Glomerular endothelial cell (primary cell): ENCODE data around the gene MDH1. TPM values are rescaled to one million over a fixed set of nuclear protein-coding genes. Genes with fewer than 3 reads are reported as not detected.
A peak's percentile ranks its signal among the peaks of the same experiment; 100 is the strongest.
"Not testable (repeated sequence)": the region's sequence is repeated elsewhere in the genome, so short reads cannot be mapped to it uniquely, and the experiment has no call there.

ENCODE experiments used
- DNase-seq: peaks from one replicate; pipeline ENCODE4 v3.0.0-alpha.2; 2011; ENCODE audit warnings: low read depth, low spot score; ENCODE audit errors: extremely low read depth
- total RNA-seq: library from RNA; depleted of rRNA; stranded (reverse); fragments of >200 nt; gene quantifications from 2 replicates; pipeline ENCODE4 v1.2.3, GENCODE V29; 2015

The MDH1 gene
- 124 and 135 TPM in 2 replicates for total RNA-seq

DNA sequence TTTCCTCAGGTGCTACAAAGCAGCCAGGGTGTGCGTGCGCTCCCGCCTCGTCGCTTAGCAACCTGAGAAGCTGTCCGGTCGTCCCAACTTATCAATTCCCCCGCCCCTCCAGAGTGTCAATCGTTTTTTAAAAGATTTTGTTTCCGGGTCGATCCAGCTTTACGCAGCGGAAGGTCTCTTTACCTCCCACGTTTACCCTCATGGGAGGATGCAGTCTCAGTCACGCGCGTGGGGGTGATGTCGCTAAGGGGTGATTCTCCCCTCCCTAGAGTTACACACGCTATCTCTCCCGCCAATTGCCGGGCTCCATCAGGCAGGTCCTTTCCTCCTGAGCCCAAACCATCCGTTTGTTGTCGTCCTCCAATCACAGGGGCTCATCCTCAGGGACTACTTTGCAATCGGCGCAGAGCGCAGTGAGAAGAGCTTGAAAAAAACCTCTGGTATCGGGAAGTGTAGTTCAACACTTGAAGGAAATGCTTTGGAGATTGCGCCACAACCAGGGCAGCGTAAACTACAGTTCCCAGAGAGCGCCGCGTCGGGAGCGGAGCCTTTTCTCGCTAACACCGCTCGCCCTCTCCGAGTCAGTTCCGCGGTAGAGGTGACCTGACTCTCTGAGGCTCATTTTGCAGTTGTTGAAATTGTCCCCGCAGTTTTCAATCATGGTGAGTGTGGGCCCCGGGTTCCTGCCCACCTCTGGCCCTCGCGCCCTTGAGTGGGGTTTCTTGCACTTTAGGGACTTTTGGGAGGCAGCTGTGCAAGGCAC, at the start of gene MDH1, which contains the start of gene WDPCP:
Gene MDH1, plus strand, starts transcription at position 579 of the 763 bp plus-strand sequence. Its CDS starts 81 bp downstream, at position 660.
Gene WDPCP, minus strand, starts transcription at position 93 of the 763 bp plus-strand sequence. CDS start 206 bp downstream, outside the sequence.
- peak; percentile 98 for DNase-seq

GRCh38 chr2:63539416-63540162, 49.2 kb upstream of the MDH1 start:
- no peak for DNase-seq

DNA sequence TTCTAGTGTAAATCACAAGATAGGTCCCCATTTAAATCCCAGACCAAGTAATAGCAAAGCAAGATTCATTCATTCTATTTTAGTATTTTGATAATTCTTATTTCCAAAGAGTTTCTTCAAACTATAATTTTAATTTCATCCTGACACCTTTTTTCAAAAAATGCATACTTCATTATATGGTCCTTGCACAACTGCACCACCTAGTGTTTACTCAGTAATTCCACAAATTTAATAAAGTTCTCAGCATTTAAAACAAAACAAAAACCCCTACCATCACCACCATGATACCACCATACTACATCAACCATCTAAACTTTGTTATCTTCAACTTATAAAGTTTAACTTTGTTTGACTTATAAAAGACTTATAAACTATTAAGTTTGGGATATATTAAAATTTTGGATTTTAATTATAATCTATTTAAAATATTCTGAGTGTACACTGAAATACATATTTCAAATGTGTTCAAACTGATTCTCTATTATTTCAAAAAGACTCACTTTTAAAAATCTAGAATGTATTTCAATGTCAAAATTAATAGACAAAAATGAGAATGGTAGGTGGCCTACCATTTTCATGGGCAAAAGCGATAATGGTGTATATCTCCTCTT, 44.6 kb upstream of the MDH1 start:
- DNase-seq, result no peak

DNA sequence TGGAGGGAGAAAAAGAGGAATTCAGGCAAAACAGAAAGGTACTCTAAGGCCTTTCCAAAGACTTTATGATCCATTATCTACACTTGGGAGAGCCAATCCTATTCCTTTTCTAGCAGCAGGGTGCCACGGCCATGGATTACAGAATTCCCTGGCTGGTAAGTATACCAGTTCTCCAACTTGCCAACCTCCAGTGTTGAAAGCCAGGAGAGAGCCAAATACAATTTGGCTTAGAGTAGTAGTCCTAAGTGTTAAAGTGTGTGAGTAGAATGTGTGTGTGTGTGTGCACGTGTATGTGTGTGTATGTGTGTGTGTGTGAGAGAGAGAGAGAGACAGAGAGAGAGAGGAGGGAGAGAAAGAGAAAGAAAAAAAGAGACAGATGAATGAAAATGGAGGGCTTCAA, 43.7 kb upstream of the MDH1 start:
- DNase-seq, result no peak

DNA sequence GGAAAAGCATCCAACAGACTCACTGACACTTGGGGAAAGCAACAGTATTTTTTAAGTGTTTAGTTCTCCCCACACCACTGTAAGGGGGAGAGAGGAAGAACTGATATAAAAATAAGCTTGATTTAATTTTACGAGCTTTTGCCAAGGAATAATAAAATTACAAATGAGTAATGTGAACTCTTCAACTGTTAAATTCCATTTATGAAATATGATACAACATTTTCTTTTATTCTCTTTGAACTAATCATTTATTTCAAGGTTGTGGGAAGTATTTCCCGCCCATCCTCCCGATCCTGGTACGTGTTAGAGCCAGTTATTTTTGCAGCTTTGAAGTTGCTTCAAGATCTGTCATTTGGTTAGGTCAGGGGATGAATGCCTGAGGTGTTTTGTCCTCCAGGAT, 35.7 kb upstream of the MDH1 start:
- DNase-seq, result no peak

- no peak for DNase-seq
Observed at GRCh38 chr2:63555299-63555698, 33.5 kb upstream of the MDH1 start.

DNA sequence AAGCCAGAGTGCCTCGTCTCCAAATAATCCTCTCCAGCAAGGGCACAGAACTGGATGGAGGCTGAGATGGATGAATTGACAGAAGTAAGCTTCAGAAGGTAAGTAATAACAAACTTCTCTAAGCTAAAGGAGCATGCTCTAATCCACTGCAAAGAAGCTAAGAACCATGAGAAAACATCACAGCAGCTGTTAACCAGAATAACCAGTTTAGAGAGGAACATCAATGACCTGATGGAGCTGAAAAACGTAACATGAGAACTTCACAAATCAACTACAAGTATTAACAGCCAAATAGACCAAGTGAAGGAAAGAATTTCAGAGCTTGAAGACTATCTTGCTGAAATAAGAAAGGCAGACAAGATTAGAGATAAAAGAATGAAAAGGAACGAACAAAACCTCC, 32.8 kb upstream of the MDH1 start:
- DNase-seq, result no peak

- DNase-seq, result not testable (repeated sequence)
Observed at GRCh38 chr2:63557819-63558218, 30.9 kb upstream of the MDH1 start.

- DNase-seq, result not testable (repeated sequence)
Observed at GRCh38 chr2:63558922-63559321, 29.8 kb upstream of the MDH1 start.

DNA sequence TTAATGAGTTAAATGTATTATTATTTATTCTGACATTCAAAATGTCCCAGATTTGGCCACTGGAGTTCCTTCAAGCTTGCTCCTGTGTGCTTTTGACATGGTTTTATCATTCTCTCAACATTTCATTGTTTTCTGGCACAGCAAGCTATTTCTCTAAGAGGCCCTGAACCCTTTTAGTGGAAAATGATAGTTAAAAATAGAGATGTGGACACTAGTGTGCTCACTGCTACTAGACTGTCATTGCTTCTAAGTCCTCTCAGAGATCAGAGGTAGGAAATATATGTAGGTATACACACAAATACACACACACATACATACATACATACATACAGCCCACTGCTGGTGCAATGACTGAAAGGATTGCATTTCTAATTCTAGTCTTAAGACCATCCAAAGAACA, 26.0 kb upstream of the MDH1 start:
- DNase-seq, result no peak

- no peak for DNase-seq
Observed at GRCh38 chr2:63569740-63570139, 19.0 kb upstream of the MDH1 start.

GRCh38 chr2:63571291-63571690, 17.5 kb upstream of the MDH1 start:
- no peak for DNase-seq

GRCh38 chr2:63572001-63572400, 16.8 kb upstream of the MDH1 start:
- no peak for DNase-seq

DNA sequence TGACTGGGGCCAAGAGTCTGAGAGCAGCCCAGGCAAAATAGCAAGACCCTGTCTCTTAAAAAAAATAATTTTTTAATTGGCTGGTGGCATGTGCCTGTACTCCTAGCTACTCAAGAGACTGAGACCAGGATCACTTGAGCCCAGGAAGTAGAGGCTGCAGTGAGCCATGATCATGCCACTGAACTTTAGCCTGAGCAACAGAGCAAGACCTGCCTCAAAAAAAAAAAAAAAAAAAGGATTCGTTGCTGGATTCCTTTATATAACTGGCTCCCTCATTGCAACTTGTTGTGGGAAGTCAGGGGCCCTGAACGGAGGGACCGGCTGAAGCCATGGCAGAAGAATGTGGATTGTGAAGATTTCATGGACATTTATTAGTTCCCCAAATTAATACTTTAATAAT, 15.7 kb upstream of the MDH1 start:
- DNase-seq, result not testable (repeated sequence)

DNA sequence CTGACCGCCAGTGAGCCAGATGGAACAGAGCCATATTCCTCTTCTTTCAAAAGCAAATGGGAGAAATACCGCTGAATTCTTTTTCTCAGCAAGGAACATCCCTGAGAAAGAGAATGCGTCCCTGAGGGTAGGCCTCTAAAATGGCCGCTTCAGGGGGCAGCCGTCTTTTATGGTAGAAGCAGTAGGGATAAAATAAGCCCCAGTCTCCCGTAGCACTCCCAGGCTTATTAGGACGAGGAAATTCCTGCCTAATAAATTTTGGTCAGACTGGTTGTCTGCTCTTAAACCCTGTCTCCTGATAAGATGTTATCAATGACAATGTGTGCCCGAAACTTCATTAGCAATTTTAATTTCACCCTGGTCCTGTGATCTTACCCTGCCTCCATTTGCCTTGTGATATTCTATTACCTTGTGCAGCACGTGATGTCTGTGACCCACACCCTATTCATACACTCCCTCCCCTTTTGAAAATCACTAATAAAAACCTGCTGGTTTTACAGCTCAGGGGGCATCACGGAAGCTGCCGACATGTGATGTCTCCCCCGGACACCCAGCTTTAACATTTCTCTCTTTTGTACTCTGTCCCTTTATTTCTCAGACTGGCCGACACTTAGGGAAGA, 14.9 kb upstream of the MDH1 start:
- DNase-seq, result not testable (repeated sequence)

GRCh38 chr2:63576546-63576945, 12.2 kb upstream of the MDH1 start:
- DNase-seq, result no peak

DNA sequence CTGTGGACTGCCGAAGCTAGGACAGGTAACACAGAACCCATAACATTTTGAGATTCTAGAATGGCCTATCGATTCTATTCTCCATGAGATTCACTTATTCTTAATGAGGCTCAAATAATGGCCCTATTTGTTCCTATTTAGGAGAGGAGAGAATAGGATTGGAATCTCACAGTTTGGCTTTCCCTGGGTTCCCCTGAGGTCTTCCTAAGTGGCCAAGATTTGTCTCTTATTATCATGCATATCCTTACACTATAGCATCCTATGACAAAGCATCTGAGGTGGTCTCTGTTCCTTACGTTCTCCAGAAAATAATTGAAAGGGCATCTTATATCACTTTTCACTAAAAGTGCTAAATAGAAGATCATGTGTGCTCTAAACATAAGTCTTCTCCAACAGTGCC, 10.0 kb upstream of the MDH1 start:
- DNase-seq, result no peak

- no peak for DNase-seq
Observed at GRCh38 chr2:63580651-63581297, 8.0 kb upstream of the MDH1 start.

- no peak for DNase-seq
Observed at GRCh38 chr2:63581298-63581961, 7.3 kb upstream of the MDH1 start.

DNA sequence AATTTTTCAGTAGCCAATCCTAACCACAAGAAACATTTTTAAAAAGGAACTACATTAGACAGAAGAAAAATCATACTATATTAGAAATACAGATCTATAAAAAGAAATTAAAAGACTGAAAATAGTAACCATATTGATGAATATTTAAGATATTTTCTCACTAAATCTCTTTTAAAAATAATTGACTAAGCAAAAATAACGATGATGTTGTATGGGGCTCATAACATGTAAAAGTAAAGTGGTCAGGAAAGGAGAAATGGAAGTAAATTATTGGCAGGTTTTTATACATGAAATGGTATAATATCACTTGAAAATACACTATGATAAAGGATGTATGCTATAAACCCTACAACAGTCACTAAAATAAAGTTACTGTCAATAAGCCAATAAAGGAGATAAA, 5.9 kb upstream of the MDH1 start:
- DNase-seq, result no peak
